Activated T-helper 2 cell treated with anti-CD3 and anti-CD28 coated beads, Interferon-gamma antibody, Interleukin-2, Interleukin-4, amounts not matched to agents 10 μg/mL and 5 μg/mL and 100 μg/mL, durations not matched to agents 14 hours and 24 hours and 36 hours (primary cell): Measurements from ENCODE around the gene ENKD1. TPM values are rescaled to one million over a fixed set of nuclear protein-coding genes. Genes with fewer than 3 reads are reported as not detected.

Experiments
- DNase-seq: peaks from one replicate; pipeline ENCODE4 v3.0.0; 2021; ENCODE audit warnings: low spot score
- H3K27ac Mint-ChIP-seq: one replicate; pipeline ENCODE4 v1.8.0; 2021; ENCODE audit warnings: mixed read lengths
- H3K27me3 Mint-ChIP-seq: one replicate; pipeline ENCODE4 v1.8.0; 2021; ENCODE audit warnings: low read depth, mixed read lengths
- H3K36me3 Mint-ChIP-seq: one replicate; pipeline ENCODE4 v1.8.0; 2021; ENCODE audit warnings: low read depth, mixed read lengths
- H3K4me1 Mint-ChIP-seq: one replicate; pipeline ENCODE4 v1.8.0; 2021; ENCODE audit warnings: low read depth, mixed read lengths
- H3K4me3 Mint-ChIP-seq: one replicate; pipeline ENCODE4 v1.8.0; 2021; ENCODE audit warnings: low read depth, mild to moderate bottlenecking, moderate library complexity, mixed read lengths
- H3K9me3 Mint-ChIP-seq: one replicate; pipeline ENCODE4 v1.8.0; 2021; ENCODE audit warnings: mixed read lengths
- intact Hi-C: fragments of 100-400 bp; cut with micrococcal nuclease; formaldehyde crosslinking; loops from one replicate; pipeline ENCODE4 v1.15.1; 2023
- total RNA-seq: library from RNA; stranded (reverse); gene quantifications from 2 replicates; pipeline ENCODE4 v1.2.3, GENCODE V29; 2022

ENKD1 gene
- total RNA-seq, 1 donor from 2014 or later = 8.1 TPM

GRCh38 chr16:67665598-67665997, 952 bp downstream of the ENKD1 start:
- intact Hi-C loops = no loop called here
- peaks cover 16% of the 10 kb centered on the region for H3K4me1 Mint-ChIP-seq
- no peaks in the 10 kb centered on the region for H3K27me3 Mint-ChIP-seq
- no peak overlapping the region for H3K27ac Mint-ChIP-seq
- no peaks in the 10 kb centered on the region for H3K9me3 Mint-ChIP-seq
- H3K4me3 Mint-ChIP-seq = peak overlapping the region; percentile 68
- H3K36me3 Mint-ChIP-seq = no peaks in the 10 kb centered on the region
- no peak for DNase-seq

GRCh38 chr16:67664871-67665270, 1.7 kb downstream of the ENKD1 start:
- no peaks in the 10 kb centered on the region for H3K27me3 Mint-ChIP-seq
- peaks cover 16% of the 10 kb centered on the region for H3K4me1 Mint-ChIP-seq
- H3K27ac Mint-ChIP-seq = no peak overlapping the region
- no peaks in the 10 kb centered on the region for H3K36me3 Mint-ChIP-seq
- DNase-seq = no peak
- no peak overlapping the region for H3K4me3 Mint-ChIP-seq
- no peaks in the 10 kb centered on the region for H3K9me3 Mint-ChIP-seq
- intact Hi-C loops = loop anchor here (5.0 kb wide), 1 partner anchor 128 kb away; no protein-coding TSS in a partner anchor

- H3K27ac Mint-ChIP-seq = no peak overlapping the region
- H3K4me1 Mint-ChIP-seq = peaks cover 16% of the 10 kb centered on the region
- H3K27me3 Mint-ChIP-seq = no peaks in the 10 kb centered on the region
- no peak overlapping the region for H3K4me3 Mint-ChIP-seq
- no peak for DNase-seq
- H3K9me3 Mint-ChIP-seq = no peaks in the 10 kb centered on the region
- peaks cover 4% of the 10 kb centered on the region for H3K36me3 Mint-ChIP-seq
- intact Hi-C loops = loop anchor here (5.0 kb wide), 1 partner anchor 127 kb away; no protein-coding TSS in a partner anchor
Measured at GRCh38 chr16:67664258-67664657, 2.3 kb downstream of the ENKD1 start.

GRCh38 chr16:67663877-67664222, 2.7 kb downstream of the ENKD1 start:
- Mint-ChIP-seq H3K9me3 (no peaks in the 10 kb centered on the region), H3K4me1 (peaks cover 20% of the 10 kb centered on the region), H3K27ac (no peak overlapping the region), H3K36me3 (peaks cover 8% of the 10 kb centered on the region), H3K4me3 (no peak overlapping the region), H3K27me3 (no peaks in the 10 kb centered on the region)
- intact Hi-C loops = loop anchor here (5.0 kb wide), 1 partner anchor 127 kb away; no protein-coding TSS in a partner anchor
- no peak for DNase-seq

GRCh38 chr16:67663151-67663876, 3.2 kb downstream of the ENKD1 start:
- intact Hi-C loops = loop anchor here (5.0 kb wide), 1 partner anchor 126 kb away; no protein-coding TSS in a partner anchor
- peaks cover 13% of the 10 kb centered on the region for H3K36me3 Mint-ChIP-seq
- H3K9me3 Mint-ChIP-seq = no peaks in the 10 kb centered on the region
- H3K27ac Mint-ChIP-seq = no peak overlapping the region
- DNase-seq = no peak
- no peak overlapping the region for H3K4me3 Mint-ChIP-seq
- no peaks in the 10 kb centered on the region for H3K27me3 Mint-ChIP-seq
- H3K4me1 Mint-ChIP-seq = peaks cover 22% of the 10 kb centered on the region

- DNase-seq = no peak
- H3K27me3 Mint-ChIP-seq = no peaks in the 10 kb centered on the region
- no peaks in the 10 kb centered on the region for H3K9me3 Mint-ChIP-seq
- peaks cover 22% of the 10 kb centered on the region for H3K4me1 Mint-ChIP-seq
- peaks cover 16% of the 10 kb centered on the region for H3K36me3 Mint-ChIP-seq
- intact Hi-C loops = loop anchor here (5.0 kb wide), 1 partner anchor 125 kb away; no protein-coding TSS in a partner anchor
- H3K27ac Mint-ChIP-seq = no peak overlapping the region
- H3K4me3 Mint-ChIP-seq = no peak overlapping the region
Measured at GRCh38 chr16:67662653-67663010, 3.9 kb downstream of the ENKD1 start.

GRCh38 chr16:67661886-67662652, 4.5 kb downstream of the ENKD1 start:
- intact Hi-C loops = loop anchor here (2.0 to 5.0 kb wide), 5 partner anchors 17 to 415 kb away; partner anchors contain the start of genes CARMIL2, CENPT, FHOD1 and NUTF2
- H3K27ac Mint-ChIP-seq = no peak overlapping the region
- no peaks in the 10 kb centered on the region for H3K27me3 Mint-ChIP-seq
- peak overlapping the region; percentile 89 for H3K4me3 Mint-ChIP-seq
- DNase-seq = no peak
- peaks cover 17% of the 10 kb centered on the region for H3K4me1 Mint-ChIP-seq
- H3K9me3 Mint-ChIP-seq = no peaks in the 10 kb centered on the region
- peaks cover 22% of the 10 kb centered on the region for H3K36me3 Mint-ChIP-seq

GRCh38 chr16:67661101-67661761, 5.3 kb downstream of the ENKD1 start:
- H3K4me3 Mint-ChIP-seq = peak overlapping the region; percentile 89
- peaks cover 16% of the 10 kb centered on the region for H3K4me1 Mint-ChIP-seq
- intact Hi-C loops = loop anchor here (2.0 to 5.0 kb wide), 5 partner anchors 16 to 414 kb away; partner anchors contain the start of genes CARMIL2, CENPT, FHOD1 and NUTF2
- H3K27me3 Mint-ChIP-seq = no peaks in the 10 kb centered on the region
- peaks cover 26% of the 10 kb centered on the region for H3K36me3 Mint-ChIP-seq
- DNase-seq = no peak
- peak overlapping the region; percentile 68 for H3K27ac Mint-ChIP-seq
- H3K9me3 Mint-ChIP-seq = no peaks in the 10 kb centered on the region

GRCh38 chr16:67660564-67661028, 6.0 kb downstream of the ENKD1 start, which contains the start of gene PARD6A:
Gene PARD6A (plus strand): TSS chr16:67660960. CDS start chr16:67661039, 79 bp downstream.
- H3K9me3 Mint-ChIP-seq = no peaks in the 10 kb centered on the region

GRCh38 chr16:67659675-67660563, 6.6 kb downstream of the ENKD1 start, which contains the start of gene ACD:
Gene ACD (minus strand): TSS chr16:67660260. CDS start chr16:67660220, 40 bp downstream.
- H3K9me3 Mint-ChIP-seq = no peaks in the 10 kb centered on the region
- peaks cover 36% of the 10 kb centered on the region for H3K36me3 Mint-ChIP-seq
- peak; percentile 91 for DNase-seq
- intact Hi-C loops = loop anchor here (1.0 to 5.0 kb wide), 8 partner anchors 15 to 413 kb away; partner anchors contain the start of genes CARMIL2, CENPT, CTCF and FHOD1
- H3K4me3 Mint-ChIP-seq = peak within 1 kb of the TSS; percentile 92
- peaks cover 13% of the 10 kb centered on the region for H3K4me1 Mint-ChIP-seq
- peak within 1 kb of the TSS; percentile 96 for H3K27ac Mint-ChIP-seq
- H3K27me3 Mint-ChIP-seq = no peaks in the 10 kb centered on the region

More at GRCh38 chr16:67660564-67661028, 6.0 kb downstream of the ENKD1 start, which contains the start of gene PARD6A:
- peak within 1 kb of the TSS; percentile 96 for H3K27ac Mint-ChIP-seq
- H3K27me3 Mint-ChIP-seq = no peaks in the 10 kb centered on the region
- intact Hi-C loops = loop anchor here (1.0 to 5.0 kb wide), 8 partner anchors 16 to 414 kb away; partner anchors contain the start of genes CARMIL2, CENPT, CTCF and FHOD1
- H3K36me3 Mint-ChIP-seq = peaks cover 32% of the 10 kb centered on the region
- DNase-seq = peak; percentile 95
- H3K4me3 Mint-ChIP-seq = peak within 1 kb of the TSS; percentile 92
- peaks cover 15% of the 10 kb centered on the region for H3K4me1 Mint-ChIP-seq

GRCh38 chr16:67658849-67659674, 7.5 kb downstream of the ENKD1 start:
- H3K36me3 Mint-ChIP-seq = peaks cover 42% of the 10 kb centered on the region
- peaks cover 13% of the 10 kb centered on the region for H3K4me1 Mint-ChIP-seq
- peak overlapping the region; percentile 92 for H3K4me3 Mint-ChIP-seq
- peak overlapping the region; percentile 96 for H3K27ac Mint-ChIP-seq
- intact Hi-C loops = no loop called here
- DNase-seq = no peak
- H3K27me3 Mint-ChIP-seq = no peaks in the 10 kb centered on the region
- H3K9me3 Mint-ChIP-seq = no peaks in the 10 kb centered on the region
